Measurements from ENCODE around the gene MTHFD1L. TPM values are rescaled to one million over a fixed set of nuclear protein-coding genes. Genes with fewer than 3 reads are reported as not detected.

Gene MTHFD1L
- polyA plus RNA-seq, 1 donor, result 26.9 TPM

- no peak for DNase-seq
Observed at GRCh38 chr6:150936021-150936555, 70.6 kb downstream of the MTHFD1L start.

- DNase-seq, result peak; percentile 68
Observed at GRCh38 chr6:150937132-150937906, 71.8 kb downstream of the MTHFD1L start.

GRCh38 chr6:150939399-150939798 lies 73.9 kb downstream of the MTHFD1L start:
- no peak for DNase-seq

- DNase-seq, result no peak
Observed at GRCh38 chr6:150940941-150941340, 75.4 kb downstream of the MTHFD1L start.

GRCh38 chr6:150949526-150949925 lies 84.0 kb downstream of the MTHFD1L start:
- DNase-seq, result no peak

- no peak for DNase-seq
Observed at GRCh38 chr6:150953851-150954250, 88.3 kb downstream of the MTHFD1L start.

GRCh38 chr6:150959166-150959565 lies 93.7 kb downstream of the MTHFD1L start:
- DNase-seq, result no peak

GRCh38 chr6:150962436-150962835 lies 96.9 kb downstream of the MTHFD1L start:
- DNase-seq, result no peak

- no peak for DNase-seq
Observed at GRCh38 chr6:150964765-150965164, 99.3 kb downstream of the MTHFD1L start.

- DNase-seq, result no peak
Observed at GRCh38 chr6:150966786-150967185, 101.3 kb downstream of the MTHFD1L start.

GRCh38 chr6:150967381-150967780 lies 101.9 kb downstream of the MTHFD1L start:
- no peak for DNase-seq

- DNase-seq, result no peak
Observed at GRCh38 chr6:150967910-150968309, 102.4 kb downstream of the MTHFD1L start.

GRCh38 chr6:150969901-150970300 lies 104.4 kb downstream of the MTHFD1L start:
- DNase-seq, result no peak

- DNase-seq, result no peak
Observed at GRCh38 chr6:150971219-150971618, 105.7 kb downstream of the MTHFD1L start.

GRCh38 chr6:150975136-150975535 lies 109.6 kb downstream of the MTHFD1L start:
- no peak for DNase-seq

- no peak for DNase-seq
Observed at GRCh38 chr6:150977281-150977680, 111.8 kb downstream of the MTHFD1L start.

GRCh38 chr6:150978624-150979023 lies 113.1 kb downstream of the MTHFD1L start:
- DNase-seq, result no peak

GRCh38 chr6:150979826-150980350 lies 114.4 kb downstream of the MTHFD1L start:
- DNase-seq, result no peak

- DNase-seq, result peak; percentile 72
Observed at GRCh38 chr6:150981095-150981494, 115.6 kb downstream of the MTHFD1L start.

- no peak for DNase-seq
Observed at GRCh38 chr6:150981669-150982068, 116.2 kb downstream of the MTHFD1L start.

GRCh38 chr6:150987371-150987828 lies 121.9 kb downstream of the MTHFD1L start:
- DNase-seq, result no peak

GRCh38 chr6:150987855-150988464 lies 122.5 kb downstream of the MTHFD1L start:
- no peak for DNase-seq

GRCh38 chr6:150991487-150991886 lies 126.0 kb downstream of the MTHFD1L start:
- DNase-seq, result no peak

GRCh38 chr6:150992262-150992661 lies 126.8 kb downstream of the MTHFD1L start:
- no peak for DNase-seq
